GM19438 (cell line): ENCODE measurements around the gene CKAP4.

Experiments used
- ATAC-seq: cut with Tn5 transposase; IDR thresholded peaks from one replicate; pipeline ENCODE4 v1.9.1; 2021; ENCODE audit warnings: low read depth; ENCODE audit not compliant: unreplicated experiment

Gene CKAP4

GRCh38 chr12:106205208-106206069 is 42.4 kb downstream of the CKAP4 start:
- ATAC-seq, result no peak

DNA sequence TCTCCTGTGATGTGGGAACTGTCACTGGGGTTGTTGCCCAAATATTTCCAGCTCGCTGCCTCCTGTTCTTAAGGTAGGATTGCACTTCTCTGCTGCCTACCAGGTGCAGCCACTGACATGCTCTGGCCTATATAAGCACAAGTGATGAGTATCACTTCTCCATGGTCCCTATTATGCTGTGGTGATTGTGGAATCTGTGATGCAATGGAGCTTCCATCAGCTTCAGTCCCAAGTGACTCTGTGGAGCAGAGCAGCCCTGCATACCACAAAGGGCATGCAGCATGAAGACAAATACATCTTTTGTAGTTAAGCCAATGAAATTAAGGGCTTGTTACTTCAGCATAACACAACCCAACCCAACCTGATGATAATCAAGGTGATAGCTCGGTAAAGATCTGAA is 43.5 kb downstream of the CKAP4 start:
- ATAC-seq, result no peak

DNA sequence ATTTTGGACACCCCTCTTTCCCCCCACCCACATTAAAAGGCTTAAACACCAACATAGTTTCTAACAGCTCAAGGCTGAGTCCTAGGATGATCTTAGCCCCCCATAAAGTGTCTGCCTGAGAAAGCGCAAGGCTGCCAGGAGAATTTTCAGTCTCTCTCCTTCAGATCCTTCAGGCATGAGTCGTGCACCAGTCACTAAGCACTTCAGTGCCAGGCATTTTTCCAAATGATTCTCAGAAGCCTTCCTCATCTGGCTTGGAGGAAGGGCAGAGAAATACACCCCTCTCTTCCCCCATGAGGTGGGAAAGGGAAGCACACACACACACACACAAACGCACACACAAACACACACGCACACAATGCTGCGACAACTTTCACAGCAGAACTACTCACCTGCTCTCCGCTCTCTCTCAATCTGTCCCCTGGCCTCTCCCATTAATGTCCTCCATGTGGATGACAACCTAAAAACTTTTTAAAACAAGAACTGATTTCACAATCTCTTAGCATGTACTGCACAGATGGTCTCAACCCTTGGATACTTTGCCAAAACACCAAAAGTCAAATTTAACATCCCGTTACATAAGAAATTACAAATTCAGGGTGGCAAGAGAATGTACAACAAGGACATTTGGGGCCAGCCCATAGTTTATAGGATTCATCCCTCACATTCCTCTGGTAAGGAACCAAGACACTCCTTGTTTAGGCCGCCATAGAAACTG is 49.8 kb downstream of the CKAP4 start:
- no peak for ATAC-seq

- no peak for ATAC-seq
Observed at GRCh38 chr12:106195621-106196027, 52.2 kb downstream of the CKAP4 start.

DNA sequence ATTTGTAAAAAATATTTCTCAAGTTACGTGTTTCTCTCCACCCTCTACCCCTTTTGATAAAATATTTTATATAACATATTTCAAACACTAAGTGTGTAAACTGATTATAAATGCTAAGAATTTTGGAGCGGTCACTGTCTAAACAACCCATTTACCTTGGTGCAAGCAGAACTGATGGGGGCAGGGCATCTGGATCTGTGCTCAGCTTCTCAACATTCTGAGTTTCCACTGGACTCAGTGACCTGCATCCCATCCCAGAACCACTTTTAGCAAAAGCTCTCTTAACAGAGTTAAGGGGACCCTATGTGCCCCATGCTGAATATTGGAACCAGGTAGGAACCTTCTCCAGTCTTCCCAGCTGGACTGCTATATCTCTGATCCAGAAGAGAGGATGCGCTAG is 53.5 kb downstream of the CKAP4 start:
- no peak for ATAC-seq

DNA sequence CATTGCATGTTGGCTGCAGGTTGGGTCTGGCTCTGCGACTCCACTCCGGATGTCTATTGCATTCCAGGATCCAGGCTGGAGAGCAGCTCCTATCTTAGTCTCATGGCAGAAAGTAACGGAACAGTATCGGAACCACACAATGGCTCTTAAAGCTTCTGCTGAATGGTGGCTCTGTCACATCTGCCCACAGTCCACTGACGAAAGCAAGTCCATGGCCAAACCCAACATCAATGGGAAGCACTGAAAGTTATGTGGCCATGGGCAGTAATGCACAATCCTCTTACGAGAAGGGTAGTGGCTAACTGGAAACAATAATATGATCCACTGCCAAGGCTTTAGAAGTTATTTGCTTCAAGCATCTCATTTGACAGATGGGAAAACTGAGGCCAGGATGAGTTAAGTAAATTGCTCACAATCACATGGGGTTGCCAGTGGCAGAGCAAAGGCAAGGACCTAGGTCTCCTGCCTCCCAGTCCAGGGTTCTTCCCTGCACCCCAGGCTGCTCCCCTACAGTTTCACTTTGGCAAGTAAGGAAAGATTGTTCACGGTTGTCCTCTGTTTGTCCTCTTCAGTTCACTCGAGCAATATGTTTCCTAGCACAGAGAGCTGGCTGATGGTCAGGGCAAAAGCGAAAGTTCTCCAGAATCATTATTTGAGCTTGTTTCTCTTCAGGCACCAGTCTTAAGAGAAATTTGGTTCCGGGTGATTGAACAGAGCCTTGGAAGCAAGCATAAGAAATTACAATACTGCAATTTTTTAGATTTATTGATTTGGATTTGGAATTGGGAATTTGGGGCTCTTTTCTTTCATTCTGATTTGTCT is 54.2 kb downstream of the CKAP4 start:
- no peak for ATAC-seq

DNA sequence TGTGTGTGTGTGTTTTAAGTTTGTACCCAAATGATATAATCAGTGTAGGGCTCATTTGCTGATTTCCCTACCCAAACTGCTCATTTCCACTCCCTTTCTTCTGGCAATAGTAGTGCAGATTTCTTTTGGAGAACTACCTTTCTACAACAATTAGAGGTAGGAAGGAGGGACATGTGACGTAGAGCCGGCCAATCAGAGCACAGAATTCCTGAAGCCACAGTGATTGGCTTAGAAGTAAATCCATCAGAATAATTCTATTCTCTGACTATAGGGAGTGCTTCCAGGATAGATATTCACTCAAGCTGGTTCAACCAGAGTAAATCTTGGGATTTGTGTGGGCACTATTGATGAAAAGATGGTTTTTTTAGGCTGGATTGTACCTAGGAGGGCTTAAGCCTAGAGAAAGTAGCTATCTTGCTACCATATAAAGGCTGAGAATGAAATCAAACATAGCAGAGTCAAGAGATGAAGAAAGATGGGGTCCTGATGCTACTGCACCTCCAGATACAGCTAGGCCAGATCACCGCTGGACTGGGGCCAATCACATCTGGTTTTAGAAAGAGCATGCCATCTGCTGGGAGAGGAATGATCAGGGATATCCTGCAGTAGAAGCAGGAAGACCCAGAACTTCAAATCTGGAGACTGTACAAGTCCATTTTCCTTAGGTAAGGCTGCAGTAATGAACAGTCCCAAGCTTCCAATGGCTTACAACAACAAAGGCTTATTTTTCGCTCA is 55.0 kb downstream of the CKAP4 start:
- ATAC-seq, result no peak

DNA sequence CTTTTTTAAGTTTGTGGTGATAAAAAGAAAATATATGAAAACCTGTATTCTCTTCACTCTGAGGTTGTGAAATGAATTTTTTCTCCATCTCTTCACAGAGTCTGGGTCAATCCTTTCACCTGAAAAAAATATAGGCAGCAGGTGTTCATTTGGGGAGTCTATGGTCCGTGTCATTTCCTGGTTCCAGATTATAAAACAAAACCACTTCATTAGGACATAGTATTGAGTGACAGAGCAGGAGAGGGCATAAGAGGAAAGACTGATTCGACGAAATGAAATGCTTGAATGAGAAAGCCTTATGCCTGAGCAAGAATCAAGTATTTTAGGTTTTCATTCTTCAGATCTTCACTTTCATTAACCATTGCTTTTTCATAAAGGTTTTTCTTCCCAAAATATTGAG is 57.2 kb downstream of the CKAP4 start:
- no peak for ATAC-seq

GRCh38 chr12:106189341-106189740 is 58.5 kb downstream of the CKAP4 start:
- ATAC-seq, result no peak

GRCh38 chr12:106188256-106188655 is 59.6 kb downstream of the CKAP4 start:
- no peak for ATAC-seq
